NCI-H82 treated with DMSO at 0.1 percent for 48 hours (cell line): Measurements from ENCODE around the gene PDLIM3.
"Not testable (repeated sequence)": the region's sequence is repeated elsewhere in the genome, so short reads cannot be mapped to it uniquely, and the experiment has no call there.

Experiments used
- DNase-seq: peaks from one replicate; lab custom pipeline; 2025; ENCODE audit not compliant: unreplicated experiment; lab: John Stamatoyannopoulos, UW

Gene PDLIM3

GRCh38 chr4:185522451-185522850 is 12.9 kb downstream of the PDLIM3 start:
- DNase-seq, result no peak

- no peak for DNase-seq
Observed at GRCh38 chr4:185520119-185520518, 15.2 kb downstream of the PDLIM3 start.

- DNase-seq, result no peak
Observed at GRCh38 chr4:185518494-185518893, 16.8 kb downstream of the PDLIM3 start.

DNA sequence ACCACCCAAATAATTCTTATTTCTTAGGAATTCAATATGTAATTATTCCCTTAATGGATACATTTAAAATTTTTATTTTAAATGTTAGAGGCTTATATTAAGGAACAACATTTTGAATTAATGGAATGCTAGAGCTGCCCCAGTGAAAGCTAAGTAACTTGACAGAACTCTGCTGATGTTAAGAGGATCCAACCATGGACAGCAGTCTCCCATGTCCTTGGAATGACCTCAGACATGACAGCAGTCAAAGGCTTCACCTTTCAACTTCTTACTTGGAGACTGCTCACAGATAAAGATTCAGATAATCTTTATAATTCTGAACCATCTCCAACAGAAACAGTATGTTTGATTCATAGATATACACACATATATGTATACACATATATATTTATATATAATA is 17.2 kb downstream of the PDLIM3 start:
- no peak for DNase-seq

GRCh38 chr4:185515248-185515647 is 20.1 kb downstream of the PDLIM3 start:
- no peak for DNase-seq

- no peak for DNase-seq
Observed at GRCh38 chr4:185514182-185514697, 21.1 kb downstream of the PDLIM3 start.

DNA sequence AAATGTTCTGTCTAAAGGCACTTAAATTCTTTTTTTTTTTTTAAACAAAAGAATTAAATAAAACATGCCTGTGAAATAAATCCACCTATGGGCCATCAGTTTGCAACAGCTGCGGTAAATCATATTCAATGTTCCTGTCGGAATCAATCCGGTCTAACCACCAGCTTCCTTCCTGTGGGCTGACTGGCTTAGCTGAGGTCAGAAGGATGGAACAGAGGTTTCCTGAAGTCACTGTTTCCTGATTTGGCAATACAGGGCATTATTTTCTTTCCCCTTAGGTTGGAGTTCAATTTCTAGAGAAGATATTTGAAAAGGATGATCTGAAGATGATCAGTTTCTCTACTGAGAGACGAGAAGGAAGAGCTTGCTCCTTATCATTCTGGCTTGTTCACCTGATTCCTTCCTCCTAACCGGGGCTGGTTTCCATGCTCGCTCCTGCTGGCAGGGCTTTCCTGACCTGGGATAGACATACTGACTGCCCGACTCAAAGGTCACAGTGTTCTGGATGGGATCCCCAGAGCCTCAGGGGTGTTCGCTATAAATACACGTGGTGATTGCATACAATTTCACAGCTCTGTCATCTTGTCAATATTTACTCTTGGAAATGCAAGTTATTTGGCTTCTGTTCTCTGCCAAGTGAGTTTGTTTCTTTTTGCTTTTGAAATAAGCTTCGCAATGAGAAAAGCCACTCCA is 21.7 kb downstream of the PDLIM3 start:
- no peak for DNase-seq

DNA sequence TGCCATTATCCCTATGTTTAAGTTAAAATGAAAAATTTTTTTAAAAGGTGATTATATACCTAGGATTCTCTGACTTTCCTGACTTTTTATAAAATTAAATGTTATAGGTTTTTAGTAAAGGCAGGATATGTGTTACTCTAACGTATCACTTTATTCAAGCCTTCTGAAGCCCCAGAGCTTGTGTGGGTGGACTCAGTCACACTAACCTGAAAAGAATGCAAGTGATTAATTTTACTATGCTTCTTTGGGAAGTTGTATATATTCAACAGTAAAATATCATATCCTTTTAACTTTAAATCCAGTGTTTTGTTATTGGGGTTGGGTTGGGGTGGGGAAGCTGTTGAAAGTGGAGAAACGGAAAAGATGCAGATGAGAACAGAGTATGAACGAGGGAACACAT is 22.8 kb downstream of the PDLIM3 start:
- DNase-seq, result no peak

GRCh38 chr4:185511243-185511642 is 24.1 kb downstream of the PDLIM3 start:
- not testable (repeated sequence) for DNase-seq

- no peak for DNase-seq
Observed at GRCh38 chr4:185510806-185511205, 24.5 kb downstream of the PDLIM3 start.

DNA sequence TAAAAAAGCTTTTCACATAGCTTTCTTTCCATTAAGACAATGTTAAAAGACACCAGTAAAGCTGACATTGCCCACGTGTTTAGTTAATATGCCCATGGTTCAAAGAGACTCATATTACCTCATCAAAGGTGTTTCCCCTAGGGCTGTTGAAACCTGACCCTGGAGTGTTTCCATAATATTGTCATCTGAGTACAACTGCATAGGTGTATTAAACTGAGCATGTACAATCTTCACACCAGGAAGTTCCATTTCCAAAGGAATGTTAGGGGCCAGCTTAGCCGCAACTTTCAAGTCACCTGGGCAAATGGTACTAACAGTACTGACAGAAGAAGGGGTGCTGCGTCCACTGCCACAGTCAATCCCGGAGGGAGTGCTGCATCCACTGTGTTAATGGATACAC is 27.1 kb downstream of the PDLIM3 start:
- DNase-seq, result no peak

- no peak for DNase-seq
Observed at GRCh38 chr4:185506422-185506821, 28.9 kb downstream of the PDLIM3 start.

DNA sequence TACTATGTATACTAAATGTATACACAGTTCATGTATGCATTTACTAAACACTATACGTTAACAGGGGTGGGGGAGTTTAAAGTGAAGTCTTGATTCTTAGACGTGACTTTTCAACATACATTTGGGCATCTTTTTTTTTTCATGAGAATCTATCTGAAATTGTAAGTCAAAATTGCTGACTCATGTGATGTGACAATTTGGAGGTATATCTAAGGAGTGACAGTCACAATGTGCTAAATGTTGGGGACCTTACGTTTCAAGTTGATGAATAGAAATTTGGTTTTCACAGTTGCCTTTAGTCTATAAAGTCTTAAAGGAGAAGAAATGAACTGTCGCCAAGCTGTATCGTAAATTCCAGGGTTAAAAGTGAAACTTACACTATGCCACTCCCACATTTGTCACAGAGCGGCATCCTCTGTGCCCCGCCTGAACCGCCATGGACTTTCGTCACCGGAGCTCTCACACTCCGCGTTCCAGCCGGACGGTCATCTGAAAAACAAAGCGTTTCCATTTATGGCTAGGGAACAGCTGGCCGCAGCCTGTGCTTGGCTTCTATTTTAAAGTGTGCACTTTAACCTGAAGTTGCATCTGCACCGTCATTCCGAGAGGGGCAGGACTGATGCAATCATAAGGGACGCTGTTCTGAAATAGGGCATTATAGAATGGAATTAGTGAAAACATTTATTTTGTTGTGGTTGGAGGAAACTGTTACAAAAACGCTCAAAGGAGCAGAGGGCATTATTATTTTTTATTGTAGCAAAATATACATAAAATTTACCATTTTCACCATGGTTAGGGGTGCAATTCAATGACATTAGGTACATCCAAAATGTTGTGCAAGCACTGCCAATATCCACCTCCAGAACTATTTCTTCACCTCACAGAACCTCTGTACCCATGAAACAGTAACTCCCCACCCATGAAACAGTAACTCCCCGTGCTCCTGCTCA is 30.9 kb downstream of the PDLIM3 start:
- no peak for DNase-seq

DNA sequence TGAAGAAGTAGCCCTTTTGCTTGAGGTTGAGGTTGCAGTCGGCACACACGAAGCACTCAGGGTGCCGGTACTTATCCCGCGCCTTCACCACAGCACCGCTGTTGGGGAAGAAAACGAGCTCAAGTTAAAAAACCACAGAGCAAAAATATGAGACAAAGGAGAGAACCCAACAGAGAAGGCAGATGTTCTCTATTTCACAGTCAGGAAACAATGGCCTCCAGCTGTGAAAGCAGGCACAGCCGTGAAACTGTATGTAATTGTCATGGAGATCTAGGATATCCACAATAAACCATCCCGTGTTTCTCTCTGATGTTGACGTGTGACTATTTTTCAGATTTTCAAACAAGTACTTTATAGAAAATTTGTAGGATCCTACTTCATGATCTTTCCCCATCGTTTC is 32.9 kb downstream of the PDLIM3 start:
- no peak for DNase-seq

DNA sequence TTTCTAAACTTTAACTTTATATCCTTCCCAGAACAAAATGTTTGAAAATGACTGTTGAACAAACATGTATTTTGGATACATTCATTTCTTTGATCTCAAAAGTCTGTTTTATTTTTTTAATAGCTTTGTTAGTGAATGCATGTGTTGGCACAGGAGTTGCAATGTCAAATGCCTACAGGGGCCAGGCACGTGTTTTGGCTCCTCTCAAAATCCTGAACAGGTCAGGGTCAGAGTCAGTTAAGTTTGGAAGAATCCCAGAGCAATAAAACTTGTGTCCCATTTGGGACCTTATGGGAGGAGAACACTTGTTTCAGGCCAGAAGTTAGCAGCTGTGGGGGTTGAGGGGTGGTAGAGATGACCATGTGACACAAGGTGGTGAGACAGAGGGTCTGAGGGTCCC is 34.7 kb downstream of the PDLIM3 start:
- no peak for DNase-seq

GRCh38 chr4:185500035-185500434 is 35.3 kb downstream of the PDLIM3 start:
- DNase-seq, result no peak

DNA sequence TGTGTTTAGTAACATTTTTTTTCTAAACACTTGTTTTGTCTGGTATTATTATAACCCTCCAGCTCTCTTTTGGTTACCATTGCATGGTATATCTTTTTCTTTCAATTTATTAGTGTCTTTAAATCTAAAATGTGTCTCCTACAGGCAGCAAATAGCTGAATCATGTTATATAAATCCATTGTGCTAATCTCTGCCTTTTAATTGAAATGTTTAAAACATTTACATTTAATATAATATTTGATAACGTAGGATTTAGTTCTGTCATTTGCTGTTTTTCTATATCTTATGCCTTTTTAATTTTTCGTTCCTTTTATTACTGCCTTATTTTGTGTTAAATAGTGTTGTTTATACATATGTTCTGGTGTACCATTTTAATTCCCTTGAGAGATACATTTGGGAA is 46.7 kb downstream of the PDLIM3 start:
- no peak for DNase-seq

- no peak for DNase-seq
Observed at GRCh38 chr4:185481401-185481800, 53.9 kb downstream of the PDLIM3 start.

DNA sequence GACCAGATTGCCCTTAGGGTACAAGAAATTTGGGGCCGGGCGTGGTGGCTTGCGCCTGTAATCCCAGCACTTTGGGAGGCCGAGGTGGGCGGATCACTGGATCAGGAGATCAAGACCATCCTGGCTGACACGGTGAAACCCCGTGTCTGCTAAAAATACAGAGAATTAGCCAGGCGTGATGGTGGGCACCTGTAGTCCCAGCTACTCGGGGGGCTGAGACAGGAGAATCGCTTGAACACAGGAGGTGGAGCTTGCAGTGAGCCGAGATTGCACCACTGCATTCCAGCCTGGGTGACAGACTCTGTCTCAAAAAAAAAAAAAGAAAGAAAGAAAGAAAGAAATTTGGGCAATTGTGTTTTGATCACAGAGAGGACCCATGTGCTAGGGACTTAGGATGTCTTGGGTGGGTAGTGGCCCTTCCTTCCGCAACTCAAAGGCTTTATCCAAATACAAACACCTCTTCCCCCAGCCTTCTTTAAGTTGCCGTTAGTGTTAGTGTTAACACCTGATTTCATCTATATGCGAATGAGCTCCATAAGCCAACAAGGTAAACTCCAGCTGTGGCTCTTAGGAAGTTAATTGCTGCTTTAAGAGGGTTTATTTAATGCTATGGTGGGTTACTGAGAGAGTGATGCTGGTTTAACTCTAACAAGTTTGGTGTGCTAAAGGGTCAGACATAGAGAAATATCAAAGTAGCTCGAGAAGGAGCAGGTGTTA is 55.1 kb downstream of the PDLIM3 start:
- no peak for DNase-seq

GRCh38 chr4:185479507-185479971 is 55.8 kb downstream of the PDLIM3 start:
- DNase-seq, result no peak

DNA sequence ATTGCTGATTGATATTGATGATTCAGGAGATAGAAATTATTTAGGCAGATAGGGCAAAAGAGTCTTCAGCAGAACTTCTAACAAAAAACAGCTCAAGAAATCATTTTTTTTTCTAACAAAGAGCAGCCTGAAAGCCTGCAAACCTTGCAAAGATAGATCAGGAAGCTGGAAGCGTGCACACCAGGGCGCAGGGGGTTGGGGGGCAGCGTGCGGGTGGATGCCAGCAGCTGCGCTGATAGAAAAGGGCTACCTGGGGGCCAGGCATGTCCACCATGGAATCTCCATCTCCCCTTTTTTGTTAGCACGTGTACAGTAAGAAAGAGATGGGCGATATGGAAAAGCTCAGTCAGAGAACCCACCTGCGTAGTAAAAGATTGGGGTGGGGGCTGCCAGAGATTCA is 62.1 kb downstream of the PDLIM3 start:
- DNase-seq, result no peak
